Ammon's horn (tissue), 1 donor: ENCODE data around the gene OSBP2.
A peak's percentile ranks its signal among the peaks of the same experiment; 100 is the strongest.

ENCODE experiments used
- DNase-seq: peaks from one replicate; pipeline ENCODE4 v3.0.0-alpha.2; 2016; ENCODE audit warnings: low spot score

OSBP2 gene

GRCh38 chr22:30941363-30941740, 246.7 kb downstream of the OSBP2 start:
- no peak for DNase-seq

GRCh38 chr22:30943368-30943767, 248.7 kb downstream of the OSBP2 start:
- DNase-seq: no peak

GRCh38 chr22:30944986-30945385, 250.3 kb downstream of the OSBP2 start:
- DNase-seq: no peak

- DNase-seq: no peak
Observed at GRCh38 chr22:30945653-30946052, 251.0 kb downstream of the OSBP2 start.

GRCh38 chr22:30946354-30946753, 251.7 kb downstream of the OSBP2 start:
- DNase-seq: no peak

- peak; percentile 85 for DNase-seq
Observed at GRCh38 chr22:30947173-30947815, 252.6 kb downstream of the OSBP2 start.

- DNase-seq: peak; percentile 78
Observed at GRCh38 chr22:30947816-30948454, 253.3 kb downstream of the OSBP2 start.

- DNase-seq: no peak
Observed at GRCh38 chr22:30948930-30949342, 254.3 kb downstream of the OSBP2 start.

GRCh38 chr22:30949934-30950660, 255.4 kb downstream of the OSBP2 start:
- no peak for DNase-seq

GRCh38 chr22:30953206-30953605, 258.5 kb downstream of the OSBP2 start:
- DNase-seq: no peak

GRCh38 chr22:30955153-30955552, 260.5 kb downstream of the OSBP2 start:
- DNase-seq: no peak
